HepG2 (cell line): ENCODE results near the gene ZNF341. TPM values are rescaled to one million over a fixed set of nuclear protein-coding genes. Genes with fewer than 3 reads are reported as not detected.

ENCODE experiments used
- FOXP1 ChIP-seq, 2 experiments: fragments of 450-650 bp in 1 of 2; IDR thresholded peaks; 2 replicates each; pipeline ENCODE4 v1.6.1; 2017 to 2018; ENCODE audit warnings: antibody characterized with exemption in 1 of 2
- HNRNPH1 ChIP-seq: fragments of 200-400 bp; formaldehyde crosslinking; optimal IDR thresholded peaks from 2 replicates; pipeline ENCODE3; 2017; ENCODE audit warnings: mild to moderate bottlenecking, low read depth, low read length
- REXO4 ChIP-seq: sonication (generic); formaldehyde crosslinking; IDR thresholded peaks from 2 replicates; pipeline ENCODE4 v1.8.0; 2022; ENCODE audit warnings: missing genetic modification reagents, mild to moderate bottlenecking, borderline replicate concordance
- ZIK1 ChIP-seq: sonication (generic); formaldehyde crosslinking; IDR thresholded peaks from 2 replicates; pipeline ENCODE4 v1.5.0; 2020; ENCODE audit warnings: mild to moderate bottlenecking, low read depth, missing genetic modification reagents, borderline replicate concordance
- ZNF10 ChIP-seq: sonication (generic); formaldehyde crosslinking; IDR thresholded peaks from 2 replicates; pipeline ENCODE4 v1.4.0; 2020; ENCODE audit warnings: mild to moderate bottlenecking, low read depth, missing genetic modification reagents, borderline replicate concordance
- ZNF232 ChIP-seq: sonication (generic); formaldehyde crosslinking; IDR thresholded peaks from 2 replicates; pipeline ENCODE4 v1.4.0; 2020; ENCODE audit warnings: missing genetic modification reagents, borderline replicate concordance
- ZNF713 ChIP-seq: sonication (generic); formaldehyde crosslinking; IDR thresholded peaks from 2 replicates; pipeline ENCODE4 v1.4.0; 2020; ENCODE audit warnings: mild to moderate bottlenecking, missing genetic modification reagents
- ZNF773 ChIP-seq: sonication (generic); formaldehyde crosslinking; IDR thresholded peaks from 2 replicates; pipeline ENCODE4 v1.4.0; 2020; ENCODE audit warnings: missing genetic modification reagents, borderline replicate concordance
- polyA plus RNA-seq, 8 experiments: library from polyadenylated mRNA; depleted of rRNA in 3 of 8; stranded (reverse) in 7 of 8; unstranded in 1 of 8; fragments of >200 nt; fragmentation: Illumina TruSeq in 4 of 8; extraction: Trizol in 4 of 8; gene quantifications; 2 replicates each; pipeline versions ENCODE4 v1.2.1 to v1.2.3, GENCODE V29; 2011 to 2016; ENCODE audit warnings: low read depth in 4 of 8, missing spikeins in 1 of 8, mixed read lengths in 1 of 8; ENCODE audit not compliant: insufficient read depth in 1 of 8
- total RNA-seq, 5 experiments: library from RNA; depleted of rRNA; stranded (reverse); fragments of >200 nt; fragmentation: Illumina TruSeq; extraction: Trizol; gene quantifications; 2 replicates each; pipeline ENCODE4 v1.2.3, GENCODE V29; 2016; ENCODE audit warnings: low read depth in 1 of 5
- TF ChIP-seq, protein P1 (sequence below): sonication (generic); formaldehyde crosslinking; conservative IDR thresholded peaks from 2 replicates; pipeline ENCODE4 v1.8.0; 2022; ENCODE audit warnings: low read depth, missing genetic modification reagents
- TF ChIP-seq, protein P2 (sequence below): sonication (generic); formaldehyde crosslinking; IDR thresholded peaks from 2 replicates; pipeline ENCODE4 v1.4.0; 2020; ENCODE audit warnings: mild to moderate bottlenecking, missing genetic modification reagents
- TF ChIP-seq, protein P3 (sequence below): sonication (generic); formaldehyde crosslinking; IDR thresholded peaks from 2 replicates; pipeline ENCODE4 v1.8.1; 2022; ENCODE audit warnings: low read depth, mild to moderate bottlenecking, missing genetic modification reagents
- TF ChIP-seq, protein P4 (sequence below): sonication (generic); formaldehyde crosslinking; IDR thresholded peaks from 2 replicates; pipeline ENCODE4 v1.5.1; 2020; ENCODE audit warnings: missing genetic modification reagents, mild to moderate bottlenecking, borderline replicate concordance
- TF ChIP-seq, protein P5 (sequence below): IDR thresholded peaks from 2 replicates; pipeline ENCODE4 v1.6.1; 2016; ENCODE audit warnings: mild to moderate bottlenecking, missing biosample characterization, missing genetic modification reagents
- TF ChIP-seq, protein P6 (sequence below): IDR thresholded peaks from 2 replicates; pipeline ENCODE4 v1.6.1; 2016; ENCODE audit warnings: control low read depth

The ZNF341 gene
- total and polyA plus RNA-seq, 2 of the 13 experiments (the other 11 are each of a cell fraction or from before 2014, with no cell fraction given) = 1.1 to 2.2 TPM

DNA sequence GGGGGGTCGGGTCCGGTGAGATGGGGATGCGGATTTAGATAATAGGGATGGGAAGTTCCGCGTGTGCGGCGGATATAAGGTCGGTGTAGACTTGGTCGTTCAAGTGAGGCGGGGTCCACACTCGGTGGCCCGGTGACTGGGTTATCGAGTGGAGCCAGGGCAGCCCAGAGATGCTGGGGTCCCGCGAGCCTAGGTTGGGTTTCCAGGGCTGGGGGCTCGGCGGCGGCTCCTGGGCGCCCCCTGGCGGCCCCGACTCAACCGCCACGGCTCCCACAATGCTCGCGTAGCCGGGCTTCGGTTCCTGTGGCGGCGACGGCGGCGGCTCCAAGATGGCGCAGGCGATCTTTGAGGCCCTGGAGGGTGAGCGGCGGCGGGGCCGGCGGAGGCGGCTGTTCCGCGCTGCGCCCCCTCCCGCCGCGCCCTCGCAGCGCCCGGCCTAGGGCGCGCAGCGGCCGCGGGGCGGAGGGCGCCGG lies at the start of gene ZNF341 (continued):
- TF ChIP-seq, protein P1, sequence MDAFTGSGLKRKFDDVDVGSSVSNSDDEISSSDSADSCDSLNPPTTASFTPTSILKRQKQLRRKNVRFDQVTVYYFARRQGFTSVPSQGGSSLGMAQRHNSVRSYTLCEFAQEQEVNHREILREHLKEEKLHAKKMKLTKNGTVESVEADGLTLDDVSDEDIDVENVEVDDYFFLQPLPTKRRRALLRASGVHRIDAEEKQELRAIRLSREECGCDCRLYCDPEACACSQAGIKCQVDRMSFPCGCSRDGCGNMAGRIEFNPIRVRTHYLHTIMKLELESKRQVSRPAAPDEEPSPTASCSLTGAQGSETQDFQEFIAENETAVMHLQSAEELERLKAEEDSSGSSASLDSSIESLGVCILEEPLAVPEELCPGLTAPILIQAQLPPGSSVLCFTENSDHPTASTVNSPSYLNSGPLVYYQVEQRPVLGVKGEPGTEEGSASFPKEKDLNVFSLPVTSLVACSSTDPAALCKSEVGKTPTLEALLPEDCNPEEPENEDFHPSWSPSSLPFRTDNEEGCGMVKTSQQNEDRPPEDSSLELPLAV (CRISPR knock-in tag) = peak; percentile 90; the same call in 1 of the 2 replicates
- TF ChIP-seq, protein P2, sequence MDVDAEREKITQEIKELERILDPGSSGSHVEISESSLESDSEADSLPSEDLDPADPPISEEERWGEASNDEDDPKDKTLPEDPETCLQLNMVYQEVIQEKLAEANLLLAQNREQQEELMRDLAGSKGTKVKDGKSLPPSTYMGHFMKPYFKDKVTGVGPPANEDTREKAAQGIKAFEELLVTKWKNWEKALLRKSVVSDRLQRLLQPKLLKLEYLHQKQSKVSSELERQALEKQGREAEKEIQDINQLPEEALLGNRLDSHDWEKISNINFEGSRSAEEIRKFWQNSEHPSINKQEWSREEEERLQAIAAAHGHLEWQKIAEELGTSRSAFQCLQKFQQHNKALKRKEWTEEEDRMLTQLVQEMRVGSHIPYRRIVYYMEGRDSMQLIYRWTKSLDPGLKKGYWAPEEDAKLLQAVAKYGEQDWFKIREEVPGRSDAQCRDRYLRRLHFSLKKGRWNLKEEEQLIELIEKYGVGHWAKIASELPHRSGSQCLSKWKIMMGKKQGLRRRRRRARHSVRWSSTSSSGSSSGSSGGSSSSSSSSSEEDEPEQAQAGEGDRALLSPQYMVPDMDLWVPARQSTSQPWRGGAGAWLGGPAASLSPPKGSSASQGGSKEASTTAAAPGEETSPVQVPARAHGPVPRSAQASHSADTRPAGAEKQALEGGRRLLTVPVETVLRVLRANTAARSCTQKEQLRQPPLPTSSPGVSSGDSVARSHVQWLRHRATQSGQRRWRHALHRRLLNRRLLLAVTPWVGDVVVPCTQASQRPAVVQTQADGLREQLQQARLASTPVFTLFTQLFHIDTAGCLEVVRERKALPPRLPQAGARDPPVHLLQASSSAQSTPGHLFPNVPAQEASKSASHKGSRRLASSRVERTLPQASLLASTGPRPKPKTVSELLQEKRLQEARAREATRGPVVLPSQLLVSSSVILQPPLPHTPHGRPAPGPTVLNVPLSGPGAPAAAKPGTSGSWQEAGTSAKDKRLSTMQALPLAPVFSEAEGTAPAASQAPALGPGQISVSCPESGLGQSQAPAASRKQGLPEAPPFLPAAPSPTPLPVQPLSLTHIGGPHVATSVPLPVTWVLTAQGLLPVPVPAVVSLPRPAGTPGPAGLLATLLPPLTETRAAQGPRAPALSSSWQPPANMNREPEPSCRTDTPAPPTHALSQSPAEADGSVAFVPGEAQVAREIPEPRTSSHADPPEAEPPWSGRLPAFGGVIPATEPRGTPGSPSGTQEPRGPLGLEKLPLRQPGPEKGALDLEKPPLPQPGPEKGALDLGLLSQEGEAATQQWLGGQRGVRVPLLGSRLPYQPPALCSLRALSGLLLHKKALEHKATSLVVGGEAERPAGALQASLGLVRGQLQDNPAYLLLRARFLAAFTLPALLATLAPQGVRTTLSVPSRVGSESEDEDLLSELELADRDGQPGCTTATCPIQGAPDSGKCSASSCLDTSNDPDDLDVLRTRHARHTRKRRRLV (CRISPR knock-in tag) = no peak
- TF ChIP-seq FOXP1 (IDR thresholded peaks at IDR 0.05) = no peak
- no peak for TF ChIP-seq FOXP1 (CRISPR knock-in tag; IDR thresholded peaks at IDR 0.05)
- TF ChIP-seq ZIK1 (CRISPR knock-in tag) = no peak
- TF ChIP-seq, protein P3, sequence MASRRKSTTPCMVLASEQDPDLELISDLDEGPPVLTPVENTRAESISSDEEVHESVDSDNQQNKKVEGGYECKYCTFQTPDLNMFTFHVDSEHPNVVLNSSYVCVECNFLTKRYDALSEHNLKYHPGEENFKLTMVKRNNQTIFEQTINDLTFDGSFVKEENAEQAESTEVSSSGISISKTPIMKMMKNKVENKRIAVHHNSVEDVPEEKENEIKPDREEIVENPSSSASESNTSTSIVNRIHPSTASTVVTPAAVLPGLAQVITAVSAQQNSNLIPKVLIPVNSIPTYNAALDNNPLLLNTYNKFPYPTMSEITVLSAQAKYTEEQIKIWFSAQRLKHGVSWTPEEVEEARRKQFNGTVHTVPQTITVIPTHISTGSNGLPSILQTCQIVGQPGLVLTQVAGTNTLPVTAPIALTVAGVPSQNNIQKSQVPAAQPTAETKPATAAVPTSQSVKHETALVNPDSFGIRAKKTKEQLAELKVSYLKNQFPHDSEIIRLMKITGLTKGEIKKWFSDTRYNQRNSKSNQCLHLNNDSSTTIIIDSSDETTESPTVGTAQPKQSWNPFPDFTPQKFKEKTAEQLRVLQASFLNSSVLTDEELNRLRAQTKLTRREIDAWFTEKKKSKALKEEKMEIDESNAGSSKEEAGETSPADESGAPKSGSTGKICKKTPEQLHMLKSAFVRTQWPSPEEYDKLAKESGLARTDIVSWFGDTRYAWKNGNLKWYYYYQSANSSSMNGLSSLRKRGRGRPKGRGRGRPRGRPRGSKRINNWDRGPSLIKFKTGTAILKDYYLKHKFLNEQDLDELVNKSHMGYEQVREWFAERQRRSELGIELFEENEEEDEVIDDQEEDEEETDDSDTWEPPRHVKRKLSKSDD (CRISPR knock-in tag) = peak; percentile 83; the same call in 1 of the 2 replicates
- TF ChIP-seq REXO4 = no peak
- no peak for TF ChIP-seq ZNF773 (CRISPR knock-in tag)
- TF ChIP-seq ZNF232 (CRISPR knock-in tag) = 0 out of 2 replicates have a peak, but pooled peaks have one; percentile 43
- TF ChIP-seq ZNF10 = no peak
- TF ChIP-seq, protein P4, sequence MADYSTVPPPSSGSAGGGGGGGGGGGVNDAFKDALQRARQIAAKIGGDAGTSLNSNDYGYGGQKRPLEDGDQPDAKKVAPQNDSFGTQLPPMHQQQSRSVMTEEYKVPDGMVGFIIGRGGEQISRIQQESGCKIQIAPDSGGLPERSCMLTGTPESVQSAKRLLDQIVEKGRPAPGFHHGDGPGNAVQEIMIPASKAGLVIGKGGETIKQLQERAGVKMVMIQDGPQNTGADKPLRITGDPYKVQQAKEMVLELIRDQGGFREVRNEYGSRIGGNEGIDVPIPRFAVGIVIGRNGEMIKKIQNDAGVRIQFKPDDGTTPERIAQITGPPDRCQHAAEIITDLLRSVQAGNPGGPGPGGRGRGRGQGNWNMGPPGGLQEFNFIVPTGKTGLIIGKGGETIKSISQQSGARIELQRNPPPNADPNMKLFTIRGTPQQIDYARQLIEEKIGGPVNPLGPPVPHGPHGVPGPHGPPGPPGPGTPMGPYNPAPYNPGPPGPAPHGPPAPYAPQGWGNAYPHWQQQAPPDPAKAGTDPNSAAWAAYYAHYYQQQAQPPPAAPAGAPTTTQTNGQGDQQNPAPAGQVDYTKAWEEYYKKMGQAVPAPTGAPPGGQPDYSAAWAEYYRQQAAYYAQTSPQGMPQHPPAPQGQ (CRISPR knock-in tag) = no peak
- TF ChIP-seq ZNF713 (CRISPR knock-in tag) = no peak
- TF ChIP-seq, protein P5, sequence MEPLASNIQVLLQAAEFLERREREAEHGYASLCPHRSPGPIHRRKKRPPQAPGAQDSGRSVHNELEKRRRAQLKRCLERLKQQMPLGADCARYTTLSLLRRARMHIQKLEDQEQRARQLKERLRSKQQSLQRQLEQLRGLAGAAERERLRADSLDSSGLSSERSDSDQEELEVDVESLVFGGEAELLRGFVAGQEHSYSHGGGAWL (CRISPR knock-in tag) = peak; percentile 33; the same call in 1 of the 2 replicates
- no peak for TF ChIP-seq HNRNPH1
- TF ChIP-seq, protein P6, sequence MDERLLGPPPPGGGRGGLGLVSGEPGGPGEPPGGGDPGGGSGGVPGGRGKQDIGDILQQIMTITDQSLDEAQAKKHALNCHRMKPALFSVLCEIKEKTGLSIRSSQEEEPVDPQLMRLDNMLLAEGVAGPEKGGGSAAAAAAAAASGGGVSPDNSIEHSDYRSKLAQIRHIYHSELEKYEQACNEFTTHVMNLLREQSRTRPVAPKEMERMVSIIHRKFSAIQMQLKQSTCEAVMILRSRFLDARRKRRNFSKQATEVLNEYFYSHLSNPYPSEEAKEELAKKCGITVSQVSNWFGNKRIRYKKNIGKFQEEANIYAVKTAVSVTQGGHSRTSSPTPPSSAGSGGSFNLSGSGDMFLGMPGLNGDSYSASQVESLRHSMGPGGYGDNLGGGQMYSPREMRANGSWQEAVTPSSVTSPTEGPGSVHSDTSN (CRISPR knock-in tag) = no peak
